Testis (tissue), 2 donors: ENCODE results near the gene CCDC80.

Experiments
- CTCF ChIP-seq, 3 experiments: fragments of 450-650 bp in 2 of 3; fragments of 200-600 bp in 1 of 3; sonication (generic) in 1 of 3; IDR thresholded peaks; one replicate each; pipeline ENCODE4 v1.5.1; 2016 to 2019; ENCODE audit warnings: antibody characterized with exemption in 3 of 3, mild to moderate bottlenecking in 2 of 3, moderate library complexity in 1 of 3
- POLR2A ChIP-seq: fragments of 450-650 bp; IDR thresholded peaks from one replicate; pipeline ENCODE4 v1.6.1; 2017; ENCODE audit warnings: antibody characterized with exemption, mild to moderate bottlenecking, moderate library complexity

- TF ChIP-seq POLR2A (no peak), CTCF (IDR thresholded peaks at IDR 0.05) (no peak)
Measured at GRCh38 chr3:112654979-112655378, 14.0 kb upstream of the CCDC80 start.
